Left renal pelvis (tissue), 4 donors: ENCODE measurements around the gene INSRR. TPM values are rescaled to one million over a fixed set of nuclear protein-coding genes. Genes with fewer than 3 reads are reported as not detected.

Experiments used
- DNase-seq, 4 donors: peaks; one replicate each; pipeline ENCODE4 v3.0.0-alpha.2; 2013; ENCODE audit warnings: low read depth in 4 of 4, low spot score in 3 of 4
- polyA plus RNA-seq, 4 donors: library from polyadenylated mRNA; unstranded; fragments of 120-200 nt; gene quantifications; one replicate each; pipeline ENCODE4 v1.2.1, GENCODE V29; 2013; ENCODE audit not compliant: insufficient read length in 4 of 4

INSRR gene
- polyA plus RNA-seq, result 1 to 10 TPM; 1.0 to 3.9 (median 1.3) TPM

- no peak for DNase-seq
Measured at GRCh38 chr1:156858959-156859522, at the start of gene INSRR. Gene INSRR, minus strand, starts transcription at chr1:156859117. Its CDS starts 496 bp downstream, at chr1:156858621.

- no peak for DNase-seq
Measured at GRCh38 chr1:156908541-156908940, 49.6 kb upstream of the INSRR start.

GRCh38 chr1:156906206-156906906, 47.4 kb upstream of the INSRR start:
- DNase-seq, result no peak

- no peak for DNase-seq
Measured at GRCh38 chr1:156905651-156906050, 46.7 kb upstream of the INSRR start.

- DNase-seq, result no peak
Measured at GRCh38 chr1:156905176-156905575, 46.3 kb upstream of the INSRR start.

GRCh38 chr1:156904187-156904959, 45.5 kb upstream of the INSRR start:
- no peak for DNase-seq

GRCh38 chr1:156903328-156904091, 44.6 kb upstream of the INSRR start:
- no peak for DNase-seq

- DNase-seq, result no peak
Measured at GRCh38 chr1:156901966-156902915, 43.3 kb upstream of the INSRR start.

GRCh38 chr1:156901590-156901900, 42.6 kb upstream of the INSRR start:
- DNase-seq, result no peak

GRCh38 chr1:156900896-156901589, 42.1 kb upstream of the INSRR start:
- DNase-seq, result no peak

- DNase-seq, result no peak
Measured at GRCh38 chr1:156899956-156900718, 41.2 kb upstream of the INSRR start.

GRCh38 chr1:156898971-156899664, 40.2 kb upstream of the INSRR start:
- no peak for DNase-seq

- DNase-seq, result peak in 2 of 4 donors; percentile 57 to 59
Measured at GRCh38 chr1:156898161-156898566, 39.2 kb upstream of the INSRR start.

- DNase-seq, result no peak
Measured at GRCh38 chr1:156897078-156897825, 38.3 kb upstream of the INSRR start.

GRCh38 chr1:156896490-156897033, 37.6 kb upstream of the INSRR start:
- no peak for DNase-seq

- DNase-seq, result no peak
Measured at GRCh38 chr1:156895927-156896326, 37.0 kb upstream of the INSRR start.

GRCh38 chr1:156895455-156895812, 36.5 kb upstream of the INSRR start:
- no peak for DNase-seq
